AG04449 (cell line): ENCODE measurements around the gene PIMREG.

Experiments used
- CTCF ChIA-PET: fragments of 350-600 bp; formaldehyde crosslinking; extraction: SDS; loops from one replicate; lab custom pipeline; 2021; ENCODE audit warnings: antibody characterized with exemption; lab: Yijun Ruan, JAX
- POLR2A ChIA-PET: fragments of 400-600, 350-600 bp; formaldehyde crosslinking; extraction: SDS; loops from one replicate; lab custom pipeline; 2020; ENCODE audit warnings: antibody characterized with exemption, inconsistent platforms; lab: Yijun Ruan, JAX
- DNase-seq: peaks from one replicate; pipeline ENCODE4 v3.0.0-alpha.2; 2010; ENCODE audit warnings: low read depth, low spot score
- H3K4me3 ChIP-seq: 2 replicates; pipeline ENCODE4 v1.5.1; 2011; ENCODE audit warnings: low read depth, mild to moderate bottlenecking, control low read depth, low read length
- TF ChIP-seq, protein P1 (sequence below): IDR thresholded peaks from one replicate; pipeline ENCODE4 v1.5.1; 2011; ENCODE audit warnings: mild to moderate bottlenecking, moderate library complexity, low read length, control low read depth, inconsistent platforms; ENCODE audit not compliant: insufficient read depth; ENCODE audit errors: missing control alignments

The PIMREG gene

DNA sequence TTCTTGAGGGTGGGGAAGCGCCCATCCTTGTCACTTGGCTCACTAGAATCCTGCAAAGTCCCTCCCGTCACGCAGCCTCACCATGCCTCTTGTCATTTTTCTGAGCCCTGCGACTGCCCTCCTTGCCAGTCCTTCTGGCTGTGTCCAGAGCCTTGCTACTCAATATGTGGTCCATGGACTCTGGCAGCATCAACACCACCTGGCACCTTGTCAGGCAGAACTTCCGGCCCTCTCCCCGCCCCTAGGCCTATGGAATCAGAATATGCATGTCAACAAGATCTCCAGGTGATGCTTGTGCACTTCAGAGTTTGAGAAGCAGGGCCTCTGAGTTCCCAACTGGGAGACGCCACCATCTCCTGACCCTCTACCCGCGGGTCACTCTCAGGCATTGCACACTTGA, 12.1 kb downstream of the PIMREG start:
- ChIA-PET POLR2A (no interaction called here), CTCF (interaction anchor here (1.4 to 2.4 kb wide), 2 partner anchors 11 to 16 kb away, joined by 3 to 12 read pairs; no protein-coding TSS in a partner anchor)
- H3K4me3 ChIP-seq: no peak overlapping the region
- TF ChIP-seq, protein P1, sequence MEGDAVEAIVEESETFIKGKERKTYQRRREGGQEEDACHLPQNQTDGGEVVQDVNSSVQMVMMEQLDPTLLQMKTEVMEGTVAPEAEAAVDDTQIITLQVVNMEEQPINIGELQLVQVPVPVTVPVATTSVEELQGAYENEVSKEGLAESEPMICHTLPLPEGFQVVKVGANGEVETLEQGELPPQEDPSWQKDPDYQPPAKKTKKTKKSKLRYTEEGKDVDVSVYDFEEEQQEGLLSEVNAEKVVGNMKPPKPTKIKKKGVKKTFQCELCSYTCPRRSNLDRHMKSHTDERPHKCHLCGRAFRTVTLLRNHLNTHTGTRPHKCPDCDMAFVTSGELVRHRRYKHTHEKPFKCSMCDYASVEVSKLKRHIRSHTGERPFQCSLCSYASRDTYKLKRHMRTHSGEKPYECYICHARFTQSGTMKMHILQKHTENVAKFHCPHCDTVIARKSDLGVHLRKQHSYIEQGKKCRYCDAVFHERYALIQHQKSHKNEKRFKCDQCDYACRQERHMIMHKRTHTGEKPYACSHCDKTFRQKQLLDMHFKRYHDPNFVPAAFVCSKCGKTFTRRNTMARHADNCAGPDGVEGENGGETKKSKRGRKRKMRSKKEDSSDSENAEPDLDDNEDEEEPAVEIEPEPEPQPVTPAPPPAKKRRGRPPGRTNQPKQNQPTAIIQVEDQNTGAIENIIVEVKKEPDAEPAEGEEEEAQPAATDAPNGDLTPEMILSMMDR: no peak
- no peak for DNase-seq

DNA sequence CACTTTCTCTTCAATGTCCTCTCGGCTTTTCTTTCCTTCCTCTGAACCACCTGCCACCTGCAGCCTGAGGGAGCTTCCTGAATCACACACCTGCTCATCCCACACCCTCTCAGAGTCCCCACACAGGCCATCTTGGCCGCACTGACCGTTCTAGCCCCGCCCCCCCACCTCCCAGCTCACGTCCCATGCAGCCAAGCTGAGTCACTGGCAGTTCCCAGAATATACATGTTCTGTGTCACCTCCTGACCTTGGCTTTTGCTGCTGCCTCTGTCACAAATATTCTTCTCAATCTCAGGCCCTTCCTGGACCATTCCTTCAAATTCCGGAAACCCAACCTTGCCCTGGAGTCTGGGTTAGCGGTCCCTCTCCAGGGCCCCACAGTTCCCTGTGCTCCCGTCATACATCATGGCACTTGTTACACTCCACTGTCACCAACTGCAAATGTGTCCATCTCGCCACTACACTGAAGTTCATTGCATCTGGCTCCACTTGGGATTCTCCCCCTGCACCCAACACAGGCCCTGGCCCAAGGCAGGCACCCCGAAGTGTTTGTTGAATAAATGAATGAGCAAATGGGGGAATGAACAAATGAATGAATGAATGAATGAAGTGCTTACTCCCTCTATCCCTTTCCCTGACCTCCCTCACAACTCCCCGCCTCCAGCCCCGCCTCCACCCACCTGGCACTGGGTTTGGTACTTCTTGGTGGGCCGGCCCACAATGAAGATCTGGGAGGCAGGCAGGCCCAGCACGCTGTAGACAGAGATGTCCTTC, 12.8 kb downstream of the PIMREG start:
- DNase-seq: no peak
- TF ChIP-seq, protein P1: no peak
- ChIA-PET POLR2A (no interaction called here), CTCF (no interaction called here)
- no peak overlapping the region for H3K4me3 ChIP-seq

DNA sequence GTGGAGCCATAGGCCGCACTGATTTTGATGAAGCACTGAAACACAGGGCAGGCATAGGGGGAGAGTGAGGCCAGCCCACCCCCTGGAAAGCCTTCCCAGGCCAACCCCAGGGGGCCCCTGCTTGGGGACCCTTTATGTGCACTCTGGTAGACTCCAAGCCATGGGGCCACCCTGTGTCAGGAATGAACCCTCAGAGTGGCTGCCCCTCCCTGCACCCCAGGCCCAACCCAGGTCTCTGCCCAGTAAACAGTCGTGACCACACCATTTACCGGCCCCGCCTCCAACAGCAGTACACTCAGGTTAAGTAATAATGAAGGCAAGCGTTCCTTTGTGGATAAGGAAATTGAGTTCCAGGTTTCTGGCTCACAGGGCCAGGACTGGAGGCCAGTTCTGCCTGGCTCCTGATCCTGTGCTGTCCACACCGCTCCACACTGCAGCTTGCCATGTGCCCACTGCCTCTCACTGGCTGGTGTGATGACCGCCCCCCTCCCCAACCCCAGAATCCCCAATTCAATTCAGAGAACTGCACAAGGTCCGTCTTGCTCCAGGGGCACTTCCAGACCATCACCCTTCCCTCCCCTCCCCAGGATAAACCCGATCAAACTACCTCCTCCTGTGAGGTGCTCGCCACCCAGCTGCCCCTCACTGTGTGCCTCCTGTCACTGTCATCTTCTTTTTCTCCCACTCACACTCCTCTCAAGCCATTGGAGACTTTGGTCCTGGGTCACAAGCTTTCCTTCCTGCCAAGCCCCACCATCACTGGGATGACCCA, 13.6 kb downstream of the PIMREG start:
- TF ChIP-seq, protein P1: no peak
- DNase-seq: no peak
- POLR2A ChIA-PET: no interaction called here
- CTCF ChIA-PET: interaction anchor here (3.2 kb wide), 1 partner anchor 16 kb away, joined by 27 read pairs; no protein-coding TSS in a partner anchor
- no peak overlapping the region for H3K4me3 ChIP-seq

DNA sequence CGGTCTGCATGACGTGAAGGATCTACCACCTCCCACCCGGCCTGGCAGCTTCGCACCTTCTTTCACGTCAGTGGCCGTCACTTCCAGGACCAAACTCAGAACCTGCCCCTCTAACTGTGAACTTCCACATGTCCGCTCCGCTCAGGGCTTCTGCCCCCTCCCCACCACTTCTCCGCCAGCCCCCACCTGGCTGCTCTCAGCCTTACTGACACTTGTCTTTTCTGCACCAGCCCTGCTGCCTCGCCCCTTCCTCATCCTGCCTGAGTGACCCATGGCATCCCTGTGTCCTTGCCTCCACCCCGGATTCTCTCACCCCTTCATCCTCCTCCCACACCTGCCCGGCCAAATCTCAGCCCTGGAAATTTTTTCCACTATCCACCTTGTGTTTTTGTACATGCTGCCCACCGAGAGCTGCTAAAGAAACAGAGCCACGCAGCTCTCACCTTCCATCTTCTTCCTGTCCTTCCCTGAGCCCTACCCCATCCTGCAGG, 14.2 kb downstream of the PIMREG start:
- H3K4me3 ChIP-seq: no peak overlapping the region
- ChIA-PET POLR2A (no interaction called here), CTCF (interaction anchor here (3.2 kb wide), 1 partner anchor 15 kb away, joined by 27 read pairs; no protein-coding TSS in a partner anchor)
- no peak for DNase-seq
- TF ChIP-seq, protein P1: no peak

DNA sequence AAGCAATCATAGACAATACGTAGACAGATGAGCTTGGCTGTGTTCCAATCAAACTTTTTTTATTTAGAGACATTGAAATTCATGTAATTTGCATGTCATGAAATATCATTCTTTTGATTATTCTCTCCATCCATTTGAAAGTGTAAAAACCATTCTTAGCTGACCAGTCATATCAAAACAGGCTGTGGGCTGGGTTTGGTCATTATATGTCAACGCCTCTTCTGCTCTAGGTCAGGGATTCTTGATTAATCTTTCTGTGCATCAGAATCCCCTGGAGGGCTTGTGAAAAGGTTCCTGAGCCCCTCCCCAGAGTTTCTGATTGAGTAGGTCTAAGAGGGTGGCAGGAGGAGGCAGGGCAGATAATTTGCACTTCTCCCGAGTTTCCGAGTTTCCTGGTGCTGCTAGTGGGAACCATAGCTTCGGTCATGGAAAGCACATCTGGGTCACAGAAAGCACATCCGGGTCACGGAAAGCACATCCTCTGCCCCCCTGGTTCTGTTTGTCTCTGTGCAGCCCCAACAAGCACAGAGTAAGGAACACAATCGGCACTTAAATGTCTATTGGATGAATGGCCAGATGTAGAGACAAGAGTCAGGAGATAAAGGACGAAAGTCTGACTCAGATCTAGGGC, 16.4 kb downstream of the PIMREG start:
- POLR2A ChIA-PET: no interaction called here
- DNase-seq: no peak
- CTCF ChIA-PET: interaction anchor here (1.2 to 3.2 kb wide), 3 partner anchors 10 to 13 kb away, joined by 3 to 27 read pairs (median 15); no protein-coding TSS in a partner anchor
- TF ChIP-seq, protein P1: no peak
- H3K4me3 ChIP-seq: no peak overlapping the region

DNA sequence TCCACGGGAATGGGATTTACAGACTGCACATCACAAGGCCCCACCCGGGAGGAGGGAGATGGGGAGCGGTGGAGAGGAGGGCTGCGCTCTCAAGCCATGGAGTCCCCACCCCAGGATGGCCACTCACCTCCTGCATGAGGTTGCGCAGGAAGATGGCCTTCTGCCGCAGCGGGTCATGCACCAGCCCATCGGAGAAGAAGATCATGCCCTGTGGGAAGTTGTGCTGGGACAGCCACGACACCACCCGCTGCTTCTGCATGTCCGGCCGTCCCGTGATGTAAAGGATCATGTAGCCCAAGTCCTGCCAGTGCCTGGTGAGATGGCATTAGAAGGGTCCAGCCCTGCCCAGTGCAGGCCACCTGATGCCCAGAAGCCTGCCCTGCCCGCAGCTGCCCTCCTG, 17.0 kb downstream of the PIMREG start:
- TF ChIP-seq, protein P1: no peak
- ChIA-PET CTCF (interaction anchor here (3.2 kb wide), 1 partner anchor 12 kb away, joined by 15 read pairs; no protein-coding TSS in a partner anchor), POLR2A (no interaction called here)
- DNase-seq: no peak
- H3K4me3 ChIP-seq: no peak overlapping the region
